Cardiac muscle cell (in vitro differentiated cells and primary cell): ENCODE measurements around the gene FBXO3. TPM values are rescaled to one million over a fixed set of nuclear protein-coding genes. Genes with fewer than 3 reads are reported as not detected.

Source experiments
- DNase-seq, 2 donors: peaks; one replicate each; pipeline versions ENCODE4 v3.0.0 to v3.0.0-alpha.2; 2010 to 2017; ENCODE audit warnings: low read depth in 1 of 2, low spot score in 1 of 2
- H3K27ac ChIP-seq: fragments of 200-600 bp; sonication (generic); 2 replicates; pipeline ENCODE4 v1.5.1; 2016
- H3K27me3 ChIP-seq: fragments of 200-600 bp; sonication (generic); 2 replicates; pipeline ENCODE4 v1.6.0; 2016; ENCODE audit warnings: control low read depth
- H3K36me3 ChIP-seq: fragments of 200-600 bp; sonication (generic); 2 replicates; pipeline ENCODE4 v1.5.1; 2016; ENCODE audit warnings: control low read depth
- H3K4me1 ChIP-seq: fragments of 200-600 bp; sonication (generic); 2 replicates; pipeline ENCODE4 v1.8.1; 2017; ENCODE audit warnings: low read depth, mild to moderate bottlenecking, mixed run types
- H3K4me3 ChIP-seq: fragments of 200-600 bp; sonication (generic); 2 replicates; pipeline ENCODE4 v1.5.1; 2016; ENCODE audit warnings: mild to moderate bottlenecking
- H3K9me3 ChIP-seq: fragments of 200-600 bp; sonication (generic); 2 replicates; pipeline ENCODE4 v1.5.1; 2017; ENCODE audit warnings: low read depth, mild to moderate bottlenecking, control low read depth
- polyA plus RNA-seq: library from polyadenylated mRNA; unstranded; fragments of >200 nt; fragmentation: Nextera tagmentation; extraction: Ambion mirVana; gene quantifications from 2 replicates; pipeline ENCODE4 v1.2.1, GENCODE V29; 2016
- total RNA-seq: library from RNA; depleted of rRNA; stranded (reverse); fragments of >200 nt; gene quantifications from 2 replicates; pipeline ENCODE4 v1.2.3, GENCODE V29; 2016
- TF ChIP-seq, protein P1 (sequence below): IDR thresholded peaks from 2 replicates; pipeline ENCODE4 v1.5.1; 2012; ENCODE audit warnings: low read depth, mild to moderate bottlenecking, low read length

The FBXO3 gene
- total and polyA plus RNA-seq, 2 experiments from 2014 or later, result 34.4 to 36.1 TPM

DNA sequence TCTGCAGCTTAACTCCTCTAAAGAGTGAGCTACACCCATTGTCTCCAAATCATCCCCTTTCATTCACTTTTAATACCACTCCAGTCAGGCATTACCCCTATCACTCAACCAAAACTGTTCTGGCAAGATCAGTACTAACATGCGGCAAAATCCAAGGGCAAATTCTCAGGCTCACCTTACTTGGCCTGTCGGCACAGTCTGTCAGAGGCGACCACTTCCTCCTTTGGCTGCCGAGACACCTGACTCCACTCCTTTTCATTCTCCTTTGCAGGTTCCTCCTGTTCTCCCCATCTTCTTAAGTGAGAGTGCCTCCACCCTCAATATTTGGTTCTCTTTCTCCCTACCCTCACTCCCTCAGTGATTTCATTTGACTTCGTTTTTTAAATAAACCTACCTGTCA lies 77.9 kb downstream of the FBXO3 start:
- H3K4me1 ChIP-seq, result peaks cover 5% of the 10 kb centered on the region
- TF ChIP-seq, protein P1, sequence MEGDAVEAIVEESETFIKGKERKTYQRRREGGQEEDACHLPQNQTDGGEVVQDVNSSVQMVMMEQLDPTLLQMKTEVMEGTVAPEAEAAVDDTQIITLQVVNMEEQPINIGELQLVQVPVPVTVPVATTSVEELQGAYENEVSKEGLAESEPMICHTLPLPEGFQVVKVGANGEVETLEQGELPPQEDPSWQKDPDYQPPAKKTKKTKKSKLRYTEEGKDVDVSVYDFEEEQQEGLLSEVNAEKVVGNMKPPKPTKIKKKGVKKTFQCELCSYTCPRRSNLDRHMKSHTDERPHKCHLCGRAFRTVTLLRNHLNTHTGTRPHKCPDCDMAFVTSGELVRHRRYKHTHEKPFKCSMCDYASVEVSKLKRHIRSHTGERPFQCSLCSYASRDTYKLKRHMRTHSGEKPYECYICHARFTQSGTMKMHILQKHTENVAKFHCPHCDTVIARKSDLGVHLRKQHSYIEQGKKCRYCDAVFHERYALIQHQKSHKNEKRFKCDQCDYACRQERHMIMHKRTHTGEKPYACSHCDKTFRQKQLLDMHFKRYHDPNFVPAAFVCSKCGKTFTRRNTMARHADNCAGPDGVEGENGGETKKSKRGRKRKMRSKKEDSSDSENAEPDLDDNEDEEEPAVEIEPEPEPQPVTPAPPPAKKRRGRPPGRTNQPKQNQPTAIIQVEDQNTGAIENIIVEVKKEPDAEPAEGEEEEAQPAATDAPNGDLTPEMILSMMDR, result no peak
- no peak overlapping the region for H3K27ac ChIP-seq
- no peaks in the 10 kb centered on the region for H3K27me3 ChIP-seq
- no peak for DNase-seq
- no peaks in the 10 kb centered on the region for H3K9me3 ChIP-seq
- H3K4me3 ChIP-seq, result no peak overlapping the region
- H3K36me3 ChIP-seq, result no peaks in the 10 kb centered on the region

DNA sequence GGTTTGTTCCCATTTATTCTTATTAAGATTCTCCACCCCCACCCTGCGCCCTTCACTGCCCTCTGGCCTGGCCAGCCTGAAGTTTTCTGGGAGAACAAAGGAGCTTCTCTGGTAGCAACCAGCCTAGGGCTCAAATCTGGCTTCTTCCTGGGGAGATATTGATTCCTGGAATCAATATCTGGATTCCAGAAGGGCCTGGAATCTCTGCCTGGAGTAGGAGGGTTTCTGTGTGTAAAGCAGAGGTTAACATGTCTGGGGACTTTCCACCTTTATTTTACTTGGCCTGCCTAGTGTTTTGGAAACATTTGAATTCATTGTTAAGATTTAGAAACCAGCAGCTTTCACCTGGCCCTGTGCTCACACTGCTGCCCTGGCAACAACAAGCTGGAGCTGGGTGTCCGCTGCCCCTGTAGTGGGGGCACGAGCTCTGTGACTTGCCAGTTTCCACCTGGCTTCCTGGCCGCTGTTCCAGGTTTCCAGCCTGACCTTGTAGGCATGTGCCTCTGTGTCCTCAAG lies 79.2 kb downstream of the FBXO3 start:
- Histone ChIP-seq H3K4me1 (peaks cover 10% of the 10 kb centered on the region), H3K27ac (no peak overlapping the region), H3K36me3 (no peaks in the 10 kb centered on the region), H3K9me3 (no peaks in the 10 kb centered on the region), H3K4me3 (no peak overlapping the region), H3K27me3 (no peaks in the 10 kb centered on the region)
- TF ChIP-seq, protein P1, result no peak
- no peak for DNase-seq

DNA sequence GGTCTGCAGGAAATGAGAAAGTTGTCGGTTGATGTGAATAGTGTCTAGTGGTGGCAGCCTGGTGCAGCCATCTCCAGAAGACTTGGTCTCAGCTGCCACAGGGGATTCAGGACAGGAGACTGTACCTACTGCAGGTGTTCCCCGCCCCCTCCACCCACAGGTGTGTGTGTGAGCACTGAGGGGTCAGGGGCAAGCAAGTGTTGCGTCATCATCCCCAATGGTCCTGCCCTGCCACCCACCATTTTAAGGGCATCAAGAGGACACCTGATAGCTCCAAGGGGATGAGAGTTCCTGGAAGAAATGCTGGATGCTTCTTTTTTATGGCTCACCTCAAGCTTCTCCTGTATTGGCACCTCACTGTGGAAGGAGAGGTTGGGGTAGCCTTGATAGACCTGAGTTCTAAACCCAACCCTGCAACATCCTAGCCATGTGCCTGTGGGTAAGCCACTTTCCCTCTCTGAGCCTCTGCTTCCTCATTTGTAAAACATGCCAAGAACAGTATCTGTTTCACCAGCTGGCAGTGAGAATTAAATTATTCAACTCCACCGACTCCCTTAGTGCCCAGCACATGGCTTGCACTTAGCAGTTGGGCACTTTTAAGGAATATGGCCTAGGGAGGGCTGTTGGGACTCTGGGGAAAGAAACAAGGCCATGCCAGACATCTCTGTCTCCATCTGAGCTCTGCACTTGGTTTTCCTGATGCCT lies 79.8 kb downstream of the FBXO3 start:
- TF ChIP-seq, protein P1, result no peak
- peaks cover 10% of the 10 kb centered on the region for H3K4me1 ChIP-seq
- no peaks in the 10 kb centered on the region for H3K36me3 ChIP-seq
- H3K27me3 ChIP-seq, result no peaks in the 10 kb centered on the region
- no peak for DNase-seq
- no peak overlapping the region for H3K4me3 ChIP-seq
- H3K9me3 ChIP-seq, result no peaks in the 10 kb centered on the region
- H3K27ac ChIP-seq, result no peak overlapping the region

DNA sequence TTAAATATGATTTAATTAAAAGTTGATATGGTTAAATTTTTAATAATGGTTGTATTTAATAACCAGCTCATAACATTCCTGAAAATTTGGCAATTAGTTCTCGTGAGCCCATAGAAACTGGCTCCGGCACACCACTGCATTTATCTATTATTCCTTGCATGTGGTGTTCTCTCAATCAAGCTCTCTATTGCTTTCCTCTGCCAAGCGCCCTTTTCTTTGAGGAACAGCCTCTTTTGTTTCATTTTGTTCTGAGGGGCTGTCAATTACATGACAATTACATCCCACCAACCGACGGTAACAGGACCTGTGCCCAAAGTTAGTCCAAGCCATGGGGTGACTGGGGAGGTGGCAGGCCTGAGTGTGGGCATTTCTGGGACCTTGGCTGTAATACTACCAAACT lies 81.8 kb downstream of the FBXO3 start:
- Histone ChIP-seq H3K27me3 (no peaks in the 10 kb centered on the region), H3K27ac (no peak overlapping the region), H3K9me3 (no peaks in the 10 kb centered on the region), H3K4me3 (no peak overlapping the region), H3K4me1 (peaks cover 5% of the 10 kb centered on the region), H3K36me3 (no peaks in the 10 kb centered on the region)
- DNase-seq, result no peak
- TF ChIP-seq, protein P1, result no peak

DNA sequence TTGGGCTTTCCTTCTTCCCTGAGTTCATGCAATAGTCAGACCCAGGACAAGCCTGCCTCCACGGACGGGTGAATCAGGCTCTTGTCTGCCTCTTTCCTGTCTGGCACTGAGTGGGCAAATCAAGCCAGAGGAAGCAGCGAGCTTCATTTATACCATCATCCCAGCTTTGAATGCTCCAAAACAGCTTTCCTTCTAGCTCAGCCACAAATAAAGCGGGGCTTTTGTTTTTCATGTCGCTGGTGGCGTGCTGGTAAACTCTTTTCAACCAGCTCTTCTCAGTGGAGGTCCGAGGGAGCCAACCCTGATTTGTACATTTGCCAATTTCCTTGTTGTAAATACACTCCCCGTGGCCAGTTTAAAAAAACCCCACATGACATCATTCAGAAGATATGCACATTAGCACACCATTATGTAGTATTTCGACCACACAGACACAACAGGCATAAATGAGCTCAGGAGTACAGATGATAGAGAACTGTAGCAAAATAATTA lies 82.3 kb downstream of the FBXO3 start:
- TF ChIP-seq, protein P1, result no peak
- DNase-seq, result peak in 1 of 2 donors; percentile 97

More for the DNA sequence above, 82.3 kb downstream of the FBXO3 start:
- Histone ChIP-seq H3K9me3 (no peaks in the 10 kb centered on the region), H3K36me3 (no peaks in the 10 kb centered on the region), H3K4me3 (no peak overlapping the region), H3K27ac (no peak overlapping the region), H3K4me1 (peaks cover 5% of the 10 kb centered on the region), H3K27me3 (no peaks in the 10 kb centered on the region)
